GM21515 (cell line): Measurements from ENCODE around the gene CFAP46.
"Not testable (repeated sequence)": the region's sequence is repeated elsewhere in the genome, so short reads cannot be mapped to it uniquely, and the experiment has no call there.

Experiments used
- ATAC-seq: cut with Tn5 transposase; IDR thresholded peaks from one replicate; pipeline ENCODE4 v1.9.1; 2021; ENCODE audit not compliant: unreplicated experiment

The CFAP46 gene

DNA sequence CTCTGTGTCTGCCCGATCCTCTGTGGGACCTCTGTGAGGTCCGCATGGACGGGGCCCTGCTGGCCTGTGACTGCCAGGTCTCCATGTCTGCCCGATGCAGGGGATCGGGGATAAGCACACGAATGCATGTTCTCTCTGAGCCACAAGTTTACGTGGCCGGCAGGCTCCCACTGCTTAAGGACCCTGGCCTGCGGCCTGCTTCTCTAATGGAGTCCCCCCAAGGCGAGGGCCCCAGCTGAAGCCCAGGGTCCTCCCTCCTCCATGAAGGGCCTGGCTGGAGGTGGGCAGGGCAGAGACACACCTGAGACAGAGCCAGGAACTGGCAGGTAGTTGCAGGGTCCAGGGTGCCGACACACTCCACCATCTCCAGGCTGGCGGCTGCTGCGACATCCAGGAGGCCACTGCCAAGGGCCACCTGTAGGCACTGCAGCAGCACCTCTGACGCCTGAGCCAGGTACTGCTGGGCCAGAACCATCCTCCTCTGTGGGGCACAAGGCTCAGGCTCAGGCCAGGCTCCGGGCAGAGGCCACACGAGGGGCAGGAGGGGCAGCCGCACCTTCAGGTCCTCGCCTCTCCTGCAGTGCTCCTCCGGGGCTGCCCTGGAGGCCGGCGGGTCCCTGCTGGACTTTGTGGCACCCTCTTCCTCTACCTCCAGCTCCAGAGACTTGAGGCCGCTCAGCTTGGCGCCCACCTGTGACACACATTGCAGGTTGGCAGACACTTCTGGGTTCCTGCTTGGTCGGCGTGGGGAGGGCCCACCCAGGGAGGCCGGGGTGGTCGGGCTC, 95.5 kb downstream of the CFAP46 start:
- ATAC-seq: no peak

DNA sequence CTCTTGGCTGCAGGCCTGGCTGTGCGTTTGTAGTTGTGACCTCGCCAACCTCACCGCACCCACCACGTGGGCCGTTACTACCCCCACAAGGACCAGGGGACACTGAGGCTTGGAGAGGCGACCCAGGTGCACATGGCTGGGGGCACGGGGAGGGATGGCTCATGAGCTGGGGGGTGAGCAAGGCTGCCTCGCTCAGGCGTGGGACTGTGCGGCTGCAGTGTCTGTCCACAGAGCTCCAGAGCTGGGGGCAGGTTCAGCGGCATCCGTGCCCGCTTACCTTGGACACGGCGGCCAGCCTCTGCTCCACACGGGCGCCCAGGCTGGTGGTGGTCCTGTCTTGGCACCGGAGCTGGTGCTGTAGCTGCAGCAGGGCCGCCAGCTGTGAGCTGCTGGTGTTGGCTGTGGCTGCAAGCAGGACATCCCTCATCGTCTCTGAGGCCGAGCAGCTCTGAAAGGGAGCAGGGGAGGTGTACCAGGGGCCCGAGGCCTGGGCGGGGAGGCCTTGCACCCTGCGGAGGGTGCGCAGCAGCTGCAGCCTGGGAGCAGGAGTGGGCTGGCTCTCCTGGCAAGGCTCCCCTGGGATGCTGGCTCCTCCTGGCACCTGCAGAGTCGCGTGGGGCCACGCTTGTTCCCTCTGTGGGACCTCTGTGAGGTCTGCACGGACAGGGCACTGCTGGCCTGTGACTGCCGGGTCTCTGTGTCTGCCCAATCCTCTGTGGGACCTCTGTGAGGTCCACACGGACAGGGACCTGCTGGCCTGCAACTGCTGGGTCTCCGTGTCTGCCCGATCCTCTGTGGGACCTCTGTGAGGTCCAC, 96.4 kb downstream of the CFAP46 start:
- ATAC-seq: no peak

DNA sequence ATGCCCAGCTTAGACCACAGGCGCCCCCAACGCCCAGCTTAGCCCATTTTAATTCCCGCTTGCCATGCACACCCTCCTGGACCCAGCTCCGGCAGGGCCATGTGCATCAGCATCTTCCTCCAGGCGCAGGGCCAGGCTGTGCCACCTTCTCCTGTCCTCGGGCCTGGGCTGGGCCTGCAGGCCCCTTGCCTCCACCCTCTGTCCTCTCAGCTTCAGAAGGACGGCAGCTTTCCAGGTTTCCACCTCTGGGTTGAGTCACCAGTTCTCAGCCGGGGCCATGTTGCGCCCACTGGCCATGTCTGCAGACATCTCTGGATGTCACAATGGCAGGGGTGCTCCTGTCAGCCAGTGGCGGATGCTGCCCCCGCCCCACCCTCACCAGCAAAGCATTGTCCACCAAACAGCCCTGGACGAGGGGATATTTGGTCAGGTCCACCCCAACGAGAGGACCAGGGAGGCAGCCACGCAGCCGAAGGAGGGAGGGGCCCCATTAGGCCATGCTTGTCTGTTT, 97.3 kb downstream of the CFAP46 start:
- no peak for ATAC-seq

DNA sequence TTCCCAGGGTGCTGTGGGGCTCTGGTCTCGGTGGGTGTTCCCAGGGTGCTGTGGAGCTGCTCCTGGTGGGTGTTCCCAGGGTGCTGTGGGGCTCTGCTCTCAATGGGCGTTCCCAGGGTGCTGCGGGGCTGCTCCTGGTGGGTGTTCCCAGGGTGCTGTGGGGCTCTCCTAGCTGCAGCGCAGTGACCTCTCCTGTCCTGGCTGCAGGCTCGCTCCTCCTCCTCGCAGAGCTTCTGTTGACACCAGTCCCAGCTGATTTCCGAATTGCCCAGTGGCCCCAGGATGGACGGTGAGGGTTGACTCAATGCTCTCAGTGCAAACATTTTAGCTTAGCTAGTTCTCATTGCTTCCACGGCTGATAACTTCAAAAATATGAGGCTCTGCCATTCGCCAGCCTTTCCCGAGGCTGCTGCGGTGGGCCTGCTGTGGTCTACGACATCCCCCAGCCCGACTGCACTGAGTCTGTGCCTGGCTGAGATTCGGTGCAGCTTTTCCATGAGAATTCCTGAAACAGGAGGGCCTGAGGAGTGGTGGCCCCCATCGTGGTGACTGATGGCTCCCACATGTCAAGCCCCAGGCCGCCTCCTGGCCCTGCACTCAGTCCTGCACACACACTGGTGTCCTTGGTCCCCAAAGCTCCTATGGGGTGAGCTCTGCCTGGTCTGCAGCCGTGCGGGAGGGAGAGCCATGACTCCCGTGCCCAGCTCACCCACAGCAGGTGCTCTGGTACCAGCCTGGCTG, 98.1 kb downstream of the CFAP46 start:
- ATAC-seq: no peak

DNA sequence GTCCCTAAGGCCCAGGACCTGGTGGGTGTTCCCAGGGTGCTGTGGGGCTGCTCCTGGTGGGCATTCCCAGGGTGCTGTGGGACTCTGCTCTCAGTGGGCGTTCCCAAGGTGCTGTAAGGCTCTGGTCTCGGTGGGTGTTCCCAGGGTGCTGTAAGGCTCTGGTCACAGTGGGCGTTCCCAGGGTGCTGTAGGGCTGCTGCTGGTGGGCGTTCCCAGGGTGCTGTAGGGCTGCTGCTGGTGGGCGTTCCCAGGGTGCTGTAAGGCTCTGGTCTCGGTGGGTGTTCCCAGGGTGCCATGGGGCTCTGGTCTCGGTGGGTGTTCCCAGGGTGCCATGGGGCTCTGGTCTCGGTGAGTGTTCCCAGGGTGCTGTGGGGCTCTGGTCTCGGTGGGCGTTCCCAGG, 99.1 kb downstream of the CFAP46 start:
- ATAC-seq: not testable (repeated sequence)

DNA sequence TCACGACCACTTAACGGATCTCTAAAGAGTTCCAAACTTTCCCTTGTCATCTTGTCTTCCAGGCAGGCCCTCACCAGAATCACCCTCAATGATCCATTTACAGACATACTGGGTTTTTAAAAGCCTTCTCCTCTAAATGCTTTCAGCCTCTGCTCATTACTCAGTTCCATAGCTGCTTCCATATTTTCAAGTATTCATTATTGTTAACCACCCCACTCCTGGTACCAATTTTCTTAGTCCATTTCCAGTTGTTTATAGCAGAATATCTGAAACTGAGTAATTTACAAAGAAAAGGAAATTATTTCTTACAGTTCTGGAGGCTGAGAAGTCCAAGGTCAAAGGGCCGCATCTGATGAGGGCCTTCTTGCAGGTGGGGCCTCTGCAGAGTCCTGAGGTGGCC, 100.0 kb downstream of the CFAP46 start:
- ATAC-seq: no peak

DNA sequence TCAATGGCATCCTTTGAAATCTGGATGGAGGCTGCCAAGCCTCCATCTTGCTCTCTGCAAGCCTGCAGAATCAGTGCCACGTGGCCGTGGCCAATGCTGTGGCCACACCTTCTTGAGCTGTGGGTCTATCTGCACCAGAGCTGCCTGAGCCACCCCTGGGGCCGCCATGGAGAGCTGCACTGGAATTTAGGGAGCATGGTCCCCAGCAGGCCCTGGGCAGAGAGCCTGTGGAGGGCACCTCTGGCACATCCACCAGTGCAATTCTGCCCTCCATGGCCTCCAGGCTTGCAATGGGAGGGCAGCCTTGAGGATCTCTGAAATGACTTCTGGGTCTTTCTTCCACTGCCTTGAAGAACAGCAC, 100.8 kb downstream of the CFAP46 start:
- no peak for ATAC-seq

DNA sequence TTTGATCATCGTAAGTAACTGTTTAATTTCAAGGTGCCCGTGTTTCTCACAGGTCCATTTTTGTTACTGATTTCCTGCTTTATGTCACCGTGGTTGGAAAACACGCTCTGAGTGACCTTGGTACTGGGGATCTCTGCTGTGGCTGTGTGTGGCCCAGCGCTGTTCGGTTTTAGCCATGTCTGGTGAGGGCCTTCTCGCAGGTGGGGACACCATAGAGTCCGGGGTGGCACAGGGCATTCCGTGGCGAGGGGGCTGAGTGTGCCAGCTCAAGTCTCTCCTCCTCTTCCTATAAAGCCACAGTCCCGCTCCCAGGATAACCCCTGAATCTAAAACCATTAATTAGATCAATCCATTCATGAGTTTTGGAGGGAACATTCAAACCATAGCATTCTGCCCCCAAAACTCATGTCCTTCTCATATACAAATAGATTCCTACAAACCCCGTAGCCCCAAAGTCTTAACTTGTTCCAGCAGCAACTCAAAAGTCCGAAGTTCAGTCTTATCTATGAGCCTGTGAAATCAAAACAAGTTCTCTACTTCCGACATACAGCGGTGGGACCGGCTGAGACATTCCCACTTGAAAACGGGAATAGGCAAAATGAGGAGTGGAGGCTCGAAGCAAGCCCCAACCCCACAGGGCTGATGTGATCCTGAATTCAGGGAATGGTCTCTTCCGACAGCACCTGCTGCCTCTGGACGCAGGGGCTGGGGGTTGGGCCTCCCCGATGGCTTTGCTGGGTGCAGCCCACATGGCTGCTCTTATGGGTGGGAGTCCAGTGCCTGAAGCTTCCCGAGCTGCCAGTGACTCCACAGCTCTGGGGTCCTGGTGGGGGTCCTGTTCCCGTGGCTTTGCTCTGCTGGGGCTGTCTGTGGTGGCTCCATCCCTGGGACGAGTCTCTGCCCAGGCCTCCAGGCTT, 101.4 kb downstream of the CFAP46 start:
- no peak for ATAC-seq

DNA sequence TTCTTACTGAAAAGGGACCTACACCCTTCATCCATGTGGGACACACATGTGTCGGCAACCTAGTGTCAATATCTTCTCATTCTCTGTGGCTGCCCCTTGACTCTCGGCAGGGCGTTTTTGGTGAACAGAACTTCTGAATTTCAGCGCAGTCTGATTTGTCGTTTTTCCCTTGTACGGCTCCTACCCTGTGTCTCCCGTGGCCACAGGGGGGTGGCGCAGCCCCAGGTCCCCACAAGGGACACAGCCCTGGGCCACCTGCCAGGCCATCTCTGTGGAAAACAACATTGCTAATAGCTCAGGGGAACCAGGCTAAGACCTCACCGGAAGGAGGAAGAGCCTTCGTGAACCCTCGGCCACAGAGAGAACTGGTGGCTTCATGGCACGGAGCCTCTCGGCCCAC, 103.3 kb downstream of the CFAP46 start:
- no peak for ATAC-seq

DNA sequence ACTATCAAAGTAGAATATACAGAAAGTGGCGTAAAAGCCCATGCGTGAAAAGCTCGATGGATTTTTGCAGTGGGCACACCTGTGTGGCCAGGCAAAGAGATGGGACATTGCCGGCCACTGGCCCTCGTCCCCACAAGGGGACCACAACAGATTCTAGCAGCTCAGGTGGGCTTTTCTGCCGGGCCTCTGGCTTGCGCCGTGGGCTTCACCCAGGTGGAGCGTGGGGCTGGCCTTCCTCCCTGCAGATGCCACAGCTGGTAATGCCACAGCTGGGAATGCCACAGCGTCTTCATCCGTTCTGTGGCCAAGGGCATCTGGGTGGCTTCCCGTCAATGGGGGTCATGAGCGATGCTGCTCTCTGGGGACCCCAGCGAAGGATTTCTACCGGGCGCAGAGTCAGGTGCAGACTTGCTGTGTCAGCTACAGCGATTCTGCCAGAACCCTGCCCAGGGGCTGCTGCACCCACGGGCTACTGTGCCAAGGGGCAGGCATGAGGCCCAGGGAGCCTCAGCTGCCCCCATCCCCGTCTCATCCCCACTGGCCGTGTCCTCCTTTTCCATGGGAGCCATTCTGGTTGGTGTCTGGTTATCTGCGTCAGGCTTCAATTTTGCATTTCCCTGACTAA, 103.9 kb downstream of the CFAP46 start:
- no peak for ATAC-seq

DNA sequence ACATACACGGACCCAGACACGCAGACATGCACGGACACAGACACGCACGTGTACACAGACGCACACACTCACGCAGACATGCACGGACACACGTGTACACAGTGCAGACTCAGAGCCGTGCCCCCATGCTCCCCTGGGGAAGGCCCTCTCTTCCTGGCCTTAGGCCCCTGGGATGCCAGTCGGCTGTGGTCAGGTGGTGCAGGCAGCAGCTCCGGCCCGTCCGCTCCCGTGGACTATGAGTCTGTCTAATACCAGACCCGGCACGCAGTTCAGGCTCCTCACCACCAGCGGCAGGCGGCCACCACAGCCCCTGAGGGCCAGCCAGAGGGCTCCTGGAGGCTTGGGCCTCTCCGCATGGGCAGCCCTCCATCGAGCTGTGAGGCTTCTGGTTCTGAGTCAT, 104.5 kb downstream of the CFAP46 start:
- ATAC-seq: no peak

DNA sequence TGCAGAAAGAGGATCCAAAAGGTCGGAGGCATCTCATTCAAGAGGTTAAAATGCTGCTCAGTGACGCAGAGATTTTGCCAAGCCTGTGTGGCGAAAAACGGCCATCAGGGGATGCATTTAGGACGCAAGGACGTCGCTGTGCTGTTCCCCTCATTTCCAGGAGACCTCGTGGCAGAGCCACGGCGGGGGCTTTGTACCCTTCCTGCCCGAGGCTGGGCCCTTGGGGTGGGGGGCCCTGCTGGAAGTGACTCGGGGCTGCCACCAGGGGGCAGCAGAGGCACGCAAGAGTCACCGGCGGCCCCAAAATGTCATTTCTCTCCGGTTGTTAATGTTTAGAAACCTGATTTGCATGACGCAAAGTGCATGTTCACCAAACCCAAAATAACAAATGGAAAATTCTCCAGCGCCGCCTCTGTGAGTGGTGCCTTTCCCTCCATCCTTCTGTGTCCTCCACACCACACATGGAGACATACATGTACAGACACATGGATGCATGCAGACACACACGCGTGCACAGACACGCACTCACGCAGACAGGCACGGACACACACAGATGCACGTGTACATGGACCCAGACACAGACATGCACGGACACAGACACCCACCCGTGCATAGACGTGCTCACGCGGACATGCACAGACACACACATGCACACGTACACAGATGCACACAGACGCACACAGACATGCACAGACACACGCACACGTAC, 105.4 kb downstream of the CFAP46 start:
- no peak for ATAC-seq

DNA sequence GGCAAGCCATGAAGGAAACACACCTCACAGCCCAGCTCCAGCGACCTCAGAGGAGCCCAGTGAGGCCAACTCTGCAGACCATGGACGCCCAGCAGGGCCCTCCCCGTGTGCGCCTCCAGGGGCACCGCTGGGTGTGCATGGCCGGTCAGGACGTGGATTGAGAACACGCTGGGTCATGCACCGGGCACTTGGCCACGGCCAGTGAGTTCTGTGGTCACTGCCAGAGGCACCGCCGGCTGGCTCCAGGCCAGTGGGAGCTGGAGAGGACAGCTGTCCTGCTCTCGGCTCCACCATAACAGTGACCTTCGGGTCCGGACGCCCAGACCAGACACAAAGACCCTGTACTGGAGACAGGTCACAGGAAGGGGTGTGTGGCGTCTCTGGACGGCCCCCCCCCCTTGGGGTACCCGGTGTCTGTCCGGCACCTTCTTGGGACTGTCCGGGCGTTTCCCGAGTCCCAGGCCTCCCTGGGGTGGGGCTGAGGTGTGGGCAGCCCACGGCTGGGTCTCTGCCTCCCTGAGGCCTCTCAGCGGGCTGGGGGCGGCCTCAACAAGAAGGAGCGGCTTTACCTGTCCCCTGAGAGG, 106.0 kb downstream of the CFAP46 start:
- ATAC-seq: no peak

DNA sequence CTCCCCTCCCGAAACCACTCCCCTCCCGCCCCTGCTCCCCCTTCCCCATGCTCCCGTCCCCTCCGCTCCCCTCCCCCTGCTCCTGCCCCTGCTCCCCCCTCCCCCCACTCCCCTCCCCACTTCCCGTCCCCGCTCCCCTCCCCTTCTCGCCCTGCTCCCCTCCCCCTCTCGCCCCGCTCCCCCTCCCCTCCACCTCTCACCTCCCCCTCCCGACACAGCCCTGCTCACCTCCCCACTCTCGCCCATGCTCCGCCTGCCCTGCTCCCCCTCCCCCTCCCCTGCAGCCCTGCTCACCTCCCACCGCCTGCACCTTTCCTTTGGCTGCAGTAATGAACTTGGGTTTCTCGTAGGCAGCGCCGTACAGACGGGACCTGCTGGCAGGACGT, 106.5 kb downstream of the CFAP46 start:
- no peak for ATAC-seq

DNA sequence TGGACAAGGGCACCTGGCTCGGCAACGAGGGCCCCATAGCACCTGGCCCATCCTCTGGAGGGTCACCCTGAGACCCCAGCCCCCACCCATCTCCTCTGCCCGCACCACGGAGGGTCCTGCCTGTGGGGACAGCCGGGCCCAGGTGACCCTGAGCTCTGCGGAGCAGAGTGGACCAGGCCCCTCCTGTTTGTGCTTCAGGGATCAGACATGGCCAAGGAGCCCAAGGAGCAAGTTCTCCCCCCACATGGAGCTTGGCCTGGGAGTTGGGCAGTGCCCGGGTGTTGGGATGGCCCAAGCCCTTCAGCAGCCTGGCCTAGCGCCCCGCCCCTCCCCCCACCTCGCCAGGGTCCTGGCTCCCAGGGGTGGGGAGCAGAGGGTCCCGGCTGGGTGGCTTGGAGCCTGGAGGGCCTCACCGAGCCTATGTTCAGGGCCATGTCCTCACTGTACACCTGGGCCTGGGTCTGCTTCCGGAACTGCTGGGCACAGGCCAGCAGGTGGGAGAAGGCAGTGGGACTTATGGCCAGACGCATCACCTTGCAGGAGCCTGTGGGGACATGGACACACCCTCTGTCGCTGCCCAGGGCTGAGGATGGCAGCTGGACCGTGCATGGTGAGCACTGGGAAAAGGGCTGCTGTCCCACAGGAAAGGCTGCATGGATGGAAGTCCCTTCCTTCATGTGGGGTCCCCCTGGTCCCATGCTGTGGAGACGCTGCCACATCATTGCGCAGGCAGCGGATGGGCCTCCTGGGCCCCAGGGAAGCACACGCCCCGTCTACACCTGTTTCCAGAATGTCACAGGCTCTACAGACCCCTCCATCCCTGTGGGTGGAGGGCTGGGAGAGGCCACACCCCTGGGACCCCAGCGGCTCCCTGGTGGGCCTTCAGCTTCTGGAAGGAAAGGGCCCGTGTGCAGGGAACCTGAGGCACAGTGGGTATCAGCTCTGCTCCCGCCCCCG, 107.2 kb downstream of the CFAP46 start:
- ATAC-seq: no peak

DNA sequence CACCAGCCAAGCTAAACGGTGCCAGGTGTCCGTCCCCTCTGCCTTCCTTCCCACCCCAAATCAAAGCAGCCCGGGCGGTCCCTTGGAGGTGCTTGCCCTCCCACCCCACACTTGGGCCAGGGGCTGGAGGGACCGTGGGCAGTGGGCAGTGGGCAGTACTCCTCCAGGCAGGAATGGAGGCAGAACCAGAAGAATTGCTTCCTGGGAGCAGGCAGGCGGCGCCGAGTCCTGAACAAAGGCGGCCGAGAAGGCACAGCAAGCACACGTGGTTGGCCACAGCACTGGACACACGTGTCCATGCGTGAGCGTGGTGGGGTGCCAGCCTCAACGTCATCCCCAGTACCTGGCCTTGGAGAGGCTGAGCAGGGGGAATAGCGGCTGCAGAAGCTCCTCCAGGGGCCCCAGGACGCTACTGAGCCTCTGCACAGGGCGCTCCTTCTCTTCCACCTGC, 108.0 kb downstream of the CFAP46 start:
- ATAC-seq: no peak

DNA sequence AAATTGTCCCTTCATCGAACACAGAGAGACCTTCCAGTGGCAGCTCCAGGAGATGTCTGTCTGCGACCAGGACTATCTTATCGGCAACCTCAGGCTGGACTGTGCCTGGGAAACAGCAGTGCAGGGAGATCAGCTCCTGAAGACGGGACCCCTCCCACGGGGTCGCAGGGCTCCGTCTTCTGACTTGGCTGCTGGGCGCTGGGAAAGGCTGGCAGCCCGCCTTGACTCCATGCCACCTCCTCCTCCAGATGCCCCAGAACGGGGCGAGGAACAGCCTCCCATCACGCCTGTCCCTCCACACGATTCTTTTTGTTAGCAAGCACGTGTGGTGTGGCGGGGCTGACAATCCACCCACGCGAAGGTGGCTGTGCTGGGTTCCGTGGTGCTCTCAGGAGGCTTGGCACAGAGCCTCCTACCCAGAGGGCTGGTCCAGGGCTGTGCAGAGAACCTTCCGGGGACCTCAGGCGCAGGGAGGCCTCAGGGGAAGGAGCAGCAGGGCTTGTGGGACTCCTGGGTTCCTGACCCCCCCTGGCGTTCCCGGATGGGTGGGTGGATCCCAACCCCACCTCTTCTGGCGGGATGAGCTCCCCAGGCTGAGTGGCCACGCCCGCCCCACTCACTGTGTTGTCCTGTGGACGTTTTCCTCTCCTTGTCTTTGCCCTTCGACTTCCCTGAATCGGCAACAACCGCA, 108.8 kb downstream of the CFAP46 start:
- ATAC-seq: no peak
